Loucy (cell line): ENCODE measurements around the gene C12orf43.
"Not testable (repeated sequence)": the region's sequence is repeated elsewhere in the genome, so short reads cannot be mapped to it uniquely, and the experiment has no call there.

Experiments used
- H2AFZ ChIP-seq: fragments of 200-600 bp; sonication (generic); 2 replicates; pipeline ENCODE4 v1.6.0; 2016; ENCODE audit warnings: antibody characterized with exemption, mild to moderate bottlenecking, low read length, moderate library complexity
- H3F3A ChIP-seq: fragments of 200-600 bp; 2 replicates; pipeline ENCODE4 v1.6.0; 2016; ENCODE audit warnings: antibody characterized with exemption, low read depth, mild to moderate bottlenecking
- H3K27me3 ChIP-seq: fragments of 200-600 bp; sonication (generic); 2 replicates; pipeline ENCODE4 v1.6.1; 2014; ENCODE audit warnings: low read length, mild to moderate bottlenecking; ENCODE audit not compliant: insufficient read depth, poor library complexity, severe bottlenecking
- H3K36me3 ChIP-seq: fragments of 200-600 bp; sonication (generic); 2 replicates; pipeline ENCODE4 v1.6.1; 2016; ENCODE audit warnings: low read length; ENCODE audit not compliant: insufficient read depth
- H3K4me1 ChIP-seq: fragments of 200-600 bp; sonication (generic); 2 replicates; pipeline ENCODE4 v1.5.1; 2014; ENCODE audit warnings: low read length, mild to moderate bottlenecking; ENCODE audit not compliant: insufficient read depth, poor library complexity, severe bottlenecking
- H3K4me2 ChIP-seq: fragments of 200-600 bp; sonication (generic); 2 replicates; pipeline ENCODE4 v1.6.0; 2014; ENCODE audit warnings: antibody characterized with exemption, low read length, low read depth, mild to moderate bottlenecking; ENCODE audit not compliant: poor library complexity, severe bottlenecking
- H3K4me3 ChIP-seq: fragments of 200-600 bp; sonication (generic); 2 replicates; pipeline ENCODE4 v1.5.1; 2014; ENCODE audit warnings: low read length, mild to moderate bottlenecking, mixed read lengths; ENCODE audit not compliant: poor library complexity, severe bottlenecking
- H3K79me2 ChIP-seq: fragments of 200-600 bp; sonication (generic); 2 replicates; pipeline ENCODE4 v1.6.1; 2014; ENCODE audit warnings: low read length; ENCODE audit not compliant: insufficient read depth
- H3K9ac ChIP-seq: fragments of 200-600 bp; sonication (generic); 2 replicates; pipeline ENCODE4 v1.6.0; 2014; ENCODE audit warnings: mild to moderate bottlenecking, low read depth, low read length, moderate library complexity; ENCODE audit not compliant: poor library complexity, severe bottlenecking
- H3K9me2 ChIP-seq: fragments of 200-600 bp; sonication (generic); replicated peaks from 2 replicates; pipeline ENCODE4 v1.6.1; 2016; ENCODE audit warnings: low read depth, low read length, mixed read lengths
- H3K9me3 ChIP-seq: fragments of 200-600 bp; sonication (generic); 2 replicates; pipeline ENCODE4 v1.6.1; 2014; ENCODE audit warnings: mild to moderate bottlenecking, antibody characterized with exemption, low read length, low read depth; ENCODE audit not compliant: insufficient read depth
- H4K20me1 ChIP-seq: fragments of 200-600 bp; sonication (generic); 2 replicates; pipeline ENCODE4 v1.6.0; 2014; ENCODE audit warnings: antibody characterized with exemption, low read length, mild to moderate bottlenecking; ENCODE audit not compliant: insufficient read depth, poor library complexity, severe bottlenecking
- CTCF ChIP-seq: fragments of 200-600 bp; sonication (generic); conservative IDR thresholded peaks from 2 replicates; pipeline ENCODE4 v1.5.1; 2014; ENCODE audit warnings: mild to moderate bottlenecking, antibody characterized with exemption, low read length
- EZH2phosphoT487 ChIP-seq: fragments of 200-600 bp; IDR thresholded peaks from 2 replicates; pipeline ENCODE4 v1.6.1; 2018; ENCODE audit warnings: antibody characterized with exemption, mild to moderate bottlenecking, moderate library complexity, borderline replicate concordance

The C12orf43 gene

GRCh38 chr12:121015825-121016766, at the start of gene C12orf43:
Gene C12orf43, minus strand, starts transcription at chr12:121016487. Its CDS starts 13 bp downstream, at chr12:121016474.
- H4K20me1 ChIP-seq = no peaks in the 10 kb centered on the region
- peak within 1 kb of the TSS; percentile 84 for H3K4me3 ChIP-seq
- no peaks in the 10 kb centered on the region for H3K36me3 ChIP-seq
- H3K9me2 ChIP-seq = no peaks in the 10 kb centered on the region
- H3K79me2 ChIP-seq = peaks cover 9% of the 10 kb centered on the region
- H3K9me3 ChIP-seq = no peaks in the 10 kb centered on the region
- H3F3A ChIP-seq = no peaks in the 10 kb centered on the region
- H3K9ac ChIP-seq = peak within 1 kb of the TSS; percentile 70
- peaks cover 13% of the 10 kb centered on the region for H3K4me1 ChIP-seq
- peak within 1 kb of the TSS; percentile 88 for H3K4me2 ChIP-seq
- TF ChIP-seq CTCF (no peak), EZH2phosphoT487 (no peak)
- H3K27me3 ChIP-seq = no peaks in the 10 kb centered on the region
- H2AFZ ChIP-seq = peak within 1 kb of the TSS; percentile 71

- Histone ChIP-seq H3K4me2 (no peak overlapping the region), H3K4me1 (peaks cover 5% of the 10 kb centered on the region), H3K36me3 (no peaks in the 10 kb centered on the region), H2AFZ (no peak overlapping the region), H3K9me3 (no peaks in the 10 kb centered on the region), H3F3A (no peaks in the 10 kb centered on the region), H3K9ac (no peak overlapping the region), H3K27me3 (no peaks in the 10 kb centered on the region), H3K79me2 (no peaks in the 10 kb centered on the region), H4K20me1 (no peaks in the 10 kb centered on the region), H3K9me2 (no peaks in the 10 kb centered on the region), H3K4me3 (no peak overlapping the region)
- no peak for TF ChIP-seq EZH2phosphoT487
- TF ChIP-seq CTCF = no peak
These were observed 49.1 kb upstream of the C12orf43 start for GRCh38 chr12:121065345-121065744.

- H3K4me2 ChIP-seq, H3K9me3 ChIP-seq, H3F3A ChIP-seq, H3K79me2 ChIP-seq, H3K9me2 ChIP-seq, H3K9ac ChIP-seq, H3K36me3 ChIP-seq, H2AFZ ChIP-seq, H4K20me1 ChIP-seq, H3K4me1 ChIP-seq, H3K27me3 ChIP-seq, H3K4me3 ChIP-seq: not testable (repeated sequence)
These were observed 48.3 kb upstream of the C12orf43 start for GRCh38 chr12:121064586-121064985.
